Stimulated activated CD4-positive, alpha-beta T cell treated with anti-CD3 and anti-CD28 coated beads, TNF-alpha, amount 100 ng/mL, for 4 hours (primary cell): ENCODE data around the gene CD164L2.
A peak's percentile ranks its signal among the peaks of the same experiment; 100 is the strongest.
"Not testable (repeated sequence)": the region's sequence is repeated elsewhere in the genome, so short reads cannot be mapped to it uniquely, and the experiment has no call there.

Source experiments
- DNase-seq, 3 experiments: peaks; one replicate each; pipeline ENCODE4 v3.0.0-alpha.2; 2020; ENCODE audit warnings: low read depth in 3 of 3

The CD164L2 gene

DNA sequence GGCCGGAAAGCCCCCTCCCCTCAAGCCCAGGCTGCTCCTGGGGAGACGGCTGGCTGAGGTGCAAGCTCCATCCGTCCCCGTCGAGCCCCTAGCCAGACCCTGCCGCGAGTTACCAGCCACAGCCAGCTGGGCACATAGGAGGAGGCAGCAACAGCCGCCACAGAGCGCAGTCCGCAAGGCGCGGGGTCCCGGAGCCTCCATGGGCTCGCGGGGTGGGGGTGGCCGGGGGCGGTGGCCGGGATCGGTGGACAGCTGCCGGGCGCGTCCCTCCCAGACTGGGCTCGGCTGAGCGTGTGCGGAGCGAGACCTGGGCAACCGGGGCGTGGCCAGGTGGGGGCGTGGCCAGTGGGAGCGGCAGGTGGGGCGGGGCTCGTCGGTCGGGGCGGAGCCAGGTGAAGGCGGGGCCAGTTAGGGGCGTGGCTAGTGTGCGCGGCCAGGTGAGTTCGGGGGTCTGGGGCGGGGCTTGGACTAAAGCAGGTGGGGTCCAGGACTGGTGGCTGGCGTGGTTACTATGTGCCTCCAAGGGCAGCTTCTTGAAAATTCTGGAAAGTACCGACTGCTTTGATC is at the start of gene CD164L2:
TSS of gene CD164L2 (minus strand) at position 295 of the 567 bp plus-strand sequence. CDS start at position 201, 94 bp downstream.
- peak in 1 of 3 experiments; percentile 34 for DNase-seq

DNA sequence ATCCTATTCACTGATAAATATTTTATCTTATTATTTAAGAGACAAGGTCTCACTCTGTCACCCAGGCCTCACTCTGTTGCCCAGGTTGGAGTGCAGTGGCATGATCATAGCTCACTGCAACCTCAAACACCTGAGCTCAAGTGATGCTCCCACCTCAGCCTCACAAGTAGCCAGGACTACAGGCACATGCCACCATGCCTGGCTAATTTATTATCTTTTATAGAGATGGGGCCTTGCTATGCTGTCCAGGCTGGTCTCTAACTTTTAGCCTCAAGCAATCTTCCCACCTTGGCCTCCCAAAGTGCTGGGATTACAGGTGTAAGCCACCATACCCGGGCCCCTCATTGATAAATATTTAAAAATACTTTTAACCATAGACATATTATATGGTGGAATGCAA is 49.6 kb upstream of the CD164L2 start:
- DNase-seq, result not testable (repeated sequence)

DNA sequence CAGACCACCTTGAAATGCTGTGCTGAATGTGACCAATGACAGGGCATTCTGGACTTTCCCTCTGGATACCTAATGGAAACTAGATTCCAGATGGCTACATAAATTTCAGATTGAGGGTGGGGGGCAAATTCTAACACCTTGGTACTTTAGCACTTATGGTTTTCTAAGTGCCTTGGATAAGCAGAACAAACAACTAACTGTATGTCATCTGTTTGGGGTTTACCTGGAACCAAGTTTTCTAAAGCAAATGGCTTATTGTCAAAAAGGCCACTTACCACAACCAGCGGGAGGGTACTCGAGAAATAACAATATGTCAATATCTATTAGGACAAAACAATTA is 48.4 kb upstream of the CD164L2 start:
- DNase-seq, result no peak

DNA sequence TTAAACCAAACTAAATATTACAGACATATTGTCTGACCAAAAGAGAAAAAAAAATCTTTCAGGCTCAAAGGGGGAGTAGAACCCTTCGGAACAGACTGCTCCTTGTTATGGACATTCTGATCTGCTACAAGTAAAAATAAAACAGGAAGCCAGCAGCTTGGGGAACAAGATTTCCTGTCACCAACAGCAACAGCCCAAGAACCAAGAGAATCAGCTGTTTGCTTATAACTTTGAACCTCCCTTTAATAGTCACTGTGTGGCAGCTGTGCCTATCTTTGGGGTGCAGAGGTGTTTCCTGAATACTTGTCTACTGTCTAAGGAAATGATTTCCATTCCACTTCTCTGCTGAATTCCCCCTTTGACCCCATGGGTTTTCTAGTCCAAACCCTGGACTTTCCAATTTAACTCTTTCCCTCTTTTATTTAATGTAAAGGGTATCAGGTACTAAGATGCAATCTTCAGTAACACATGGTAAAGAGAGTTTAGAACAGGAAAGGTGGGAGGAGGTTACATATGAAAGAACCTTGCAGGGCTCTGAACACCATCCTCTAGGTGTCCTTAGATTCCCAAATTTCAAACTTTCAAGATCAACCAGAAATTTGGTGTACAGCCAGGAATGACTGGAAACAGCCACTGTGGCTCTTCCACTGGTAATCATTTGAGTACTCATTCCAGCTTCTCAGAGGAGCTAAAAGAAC is 47.9 kb upstream of the CD164L2 start:
- no peak for DNase-seq

DNA sequence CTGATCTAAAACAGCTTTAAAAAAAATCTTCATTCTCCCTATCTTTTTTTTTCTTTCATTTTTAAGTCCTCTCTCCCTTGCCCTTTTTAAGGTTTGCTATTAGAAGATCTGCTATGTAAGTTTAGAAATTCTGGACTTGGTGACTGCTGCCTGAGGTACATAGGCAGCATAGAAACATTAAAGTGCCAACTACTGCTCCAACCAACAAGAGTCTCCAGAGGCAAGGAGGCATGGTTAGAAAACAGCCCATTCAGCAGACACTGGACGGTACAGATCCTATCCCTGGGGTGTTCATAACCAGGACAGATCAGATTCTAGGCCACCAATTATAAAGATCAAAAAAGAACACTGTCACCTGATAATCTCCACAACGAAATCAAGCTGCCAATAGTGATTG is 45.9 kb upstream of the CD164L2 start:
- no peak for DNase-seq

DNA sequence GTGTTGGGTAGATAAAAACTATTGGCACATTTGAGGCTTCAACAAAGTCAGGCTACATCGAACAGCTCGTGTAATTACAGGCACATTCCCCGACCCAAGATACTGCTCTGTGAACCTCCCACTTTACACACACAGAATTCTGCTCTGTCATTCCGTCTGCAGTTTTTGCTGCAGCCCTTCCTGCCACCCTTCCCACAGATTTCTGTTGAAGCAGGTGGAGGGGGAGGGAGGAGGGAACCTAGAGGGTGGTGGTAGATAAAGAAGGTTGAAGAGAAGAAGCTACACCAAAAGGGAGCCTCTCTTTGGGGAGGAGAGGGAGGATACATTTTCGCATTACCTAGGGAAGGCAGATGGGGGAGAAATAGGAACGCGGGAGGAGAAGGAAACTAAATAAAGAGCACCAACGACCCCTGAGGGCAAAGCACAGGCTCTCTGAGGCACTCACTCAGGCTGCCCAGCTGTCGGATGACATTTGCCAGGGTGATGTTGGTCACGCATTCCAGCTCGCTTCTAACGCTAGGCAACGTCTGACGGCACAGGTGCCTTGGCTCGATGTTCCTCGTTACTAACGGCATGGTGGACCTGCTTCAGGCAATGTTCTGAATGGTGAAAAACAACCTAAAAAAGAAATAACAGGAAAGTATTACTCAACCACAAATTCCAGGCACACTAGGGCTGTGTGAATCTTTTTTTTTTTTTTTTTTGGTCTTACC is 45.3 kb upstream of the CD164L2 start:
- DNase-seq, result peak in 1 of 3 experiments; percentile 13

DNA sequence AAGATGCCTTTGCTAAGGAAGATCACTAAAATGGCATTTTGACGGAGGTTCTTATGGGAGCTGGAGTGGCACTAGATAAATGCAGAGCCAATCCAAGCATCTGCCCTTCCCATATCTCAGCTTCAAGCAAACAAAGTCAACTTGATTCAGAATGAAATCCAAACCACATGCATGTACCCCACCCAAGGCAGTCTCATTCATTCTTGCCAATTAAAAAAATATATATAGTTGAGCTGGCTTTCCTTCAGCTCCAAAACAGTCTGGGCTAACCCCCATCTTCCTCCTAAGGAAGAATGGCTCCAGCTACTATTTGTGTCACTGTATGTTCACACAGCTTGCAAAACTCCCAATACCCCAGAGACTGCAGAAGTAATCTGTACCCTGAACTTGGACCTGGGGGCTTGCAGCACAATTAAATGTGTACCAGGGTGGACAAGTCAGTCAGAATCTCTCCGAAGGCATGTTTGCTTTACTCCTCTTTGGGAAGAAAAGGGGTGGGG is 44.7 kb upstream of the CD164L2 start:
- DNase-seq, result no peak

DNA sequence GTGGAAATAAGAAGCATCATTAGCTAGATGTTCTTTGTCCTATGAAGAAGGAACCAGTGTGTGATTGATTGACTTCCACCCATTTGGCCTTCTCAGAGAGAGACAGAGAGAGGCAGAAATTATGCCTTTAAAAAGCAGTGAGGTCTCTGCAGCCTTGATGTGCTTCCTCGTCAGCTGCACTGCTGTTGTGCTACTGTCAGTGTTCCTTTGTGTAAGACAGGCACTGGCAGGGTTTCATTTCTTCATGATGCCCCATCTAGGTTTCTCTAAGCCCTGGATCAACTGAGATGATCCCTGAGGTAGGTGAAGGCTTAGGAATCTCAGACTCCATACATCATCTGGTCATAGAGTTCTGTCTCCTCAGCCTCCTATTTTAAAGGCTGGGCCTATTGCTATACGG is 44.2 kb upstream of the CD164L2 start:
- no peak for DNase-seq

DNA sequence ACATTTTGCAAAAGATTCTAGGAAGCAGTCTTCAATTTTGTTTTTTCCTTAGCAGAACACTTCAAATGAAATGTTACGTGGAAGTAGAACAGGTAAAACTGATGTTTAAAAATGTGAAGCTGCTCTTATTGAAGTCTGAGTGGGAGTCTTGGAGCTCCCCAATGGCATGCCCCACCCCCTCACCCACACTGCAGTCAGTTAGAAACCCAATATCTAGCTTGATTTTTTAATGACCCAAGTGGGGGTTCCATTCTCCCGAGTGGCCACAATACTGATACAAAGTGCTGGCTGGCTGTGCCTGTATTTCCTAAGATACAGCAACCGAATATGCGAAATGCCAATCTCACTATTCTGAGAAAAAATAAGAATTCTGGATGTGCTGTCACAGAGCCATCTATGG is 40.6 kb upstream of the CD164L2 start:
- DNase-seq, result no peak

DNA sequence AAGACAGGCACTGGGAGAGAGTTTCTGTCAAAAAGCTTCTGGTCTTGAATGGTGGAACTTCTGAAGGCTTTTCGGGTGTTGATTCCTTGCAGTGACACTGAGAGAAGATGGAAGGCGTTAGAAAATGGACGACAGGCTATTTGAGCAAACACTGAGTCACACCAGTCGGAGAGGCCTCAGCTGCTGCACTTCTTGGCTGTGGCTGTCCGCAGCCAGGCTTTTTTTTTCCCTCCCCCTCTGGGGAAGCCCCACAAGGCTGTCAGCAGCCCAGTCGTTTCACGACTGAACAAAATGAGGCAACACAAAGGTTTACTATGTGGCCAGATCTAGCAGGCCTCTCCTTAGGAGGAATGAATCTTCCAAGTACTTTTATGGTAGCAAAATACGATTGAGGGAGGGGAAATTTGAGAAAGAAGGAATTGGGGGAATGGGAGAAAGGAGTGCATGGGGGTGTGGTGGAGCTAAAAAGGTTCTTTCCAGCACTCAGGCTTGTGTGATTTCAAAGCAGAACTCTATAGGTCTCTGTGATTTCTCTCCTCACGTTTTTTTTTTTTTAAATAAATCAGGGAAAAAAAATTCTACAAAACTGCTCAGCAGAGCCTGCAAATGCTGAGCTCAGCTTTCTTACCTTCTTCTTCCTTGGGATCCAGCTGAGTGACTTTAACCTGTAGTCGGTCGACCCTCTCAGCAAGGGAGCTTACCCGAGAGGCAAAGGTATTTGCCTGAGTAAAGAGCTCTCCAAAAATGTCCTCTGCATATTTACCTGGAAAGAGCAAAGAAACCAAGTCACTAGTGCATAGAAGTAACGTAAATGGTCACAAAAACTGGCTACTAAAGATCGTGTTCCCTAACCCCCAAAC is 35.4 kb upstream of the CD164L2 start:
- DNase-seq, result no peak

DNA sequence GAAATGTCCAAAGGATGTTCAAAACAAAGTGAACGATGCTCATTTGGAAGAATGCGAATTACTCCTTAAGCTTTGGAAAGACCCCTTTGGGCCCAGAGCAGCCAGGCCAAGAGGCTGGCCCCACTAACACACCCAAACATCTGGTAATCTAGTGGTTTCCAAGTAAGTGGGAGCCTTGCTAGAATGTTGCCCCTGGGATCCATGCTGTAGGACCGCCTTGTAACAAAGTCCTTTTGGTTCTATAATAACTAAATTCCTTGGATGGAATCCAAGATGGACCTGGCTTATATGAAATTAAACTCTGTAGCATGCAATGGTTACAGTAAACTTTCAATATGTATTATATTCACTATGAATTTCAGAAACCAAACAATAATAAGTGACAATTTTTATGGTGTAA is 34.6 kb upstream of the CD164L2 start:
- no peak for DNase-seq

DNA sequence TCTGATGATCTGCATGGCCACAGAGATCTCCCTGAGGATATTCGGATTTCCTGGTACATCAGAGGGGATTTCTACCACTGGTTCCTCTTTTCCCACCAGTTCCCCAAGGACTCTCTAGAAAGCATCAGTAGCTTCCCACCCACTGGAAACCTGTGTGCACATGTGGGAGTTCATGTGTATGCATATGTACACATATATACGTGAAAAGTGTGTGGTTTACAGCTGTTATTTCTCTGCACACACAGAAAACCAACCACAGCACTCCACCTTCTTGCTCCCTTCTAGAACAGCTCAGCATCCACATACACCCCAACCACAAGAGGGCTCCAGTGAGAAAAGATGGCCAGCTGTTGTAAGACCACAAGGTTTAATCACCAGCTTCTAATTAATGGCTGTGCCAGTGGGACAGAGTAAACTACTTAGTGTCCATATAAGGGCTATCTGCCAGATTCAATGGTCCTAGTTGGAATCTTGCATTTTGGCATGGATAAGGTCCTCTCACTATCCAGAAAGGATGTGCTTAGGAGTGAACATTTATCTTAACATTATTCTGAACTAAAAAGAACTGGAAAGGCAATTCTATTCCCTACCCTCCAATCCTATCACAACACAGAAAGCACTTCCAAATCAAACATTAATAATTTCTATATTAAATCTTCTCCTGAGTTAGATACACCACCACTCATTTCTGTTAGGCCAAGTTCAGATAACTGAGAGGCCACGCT is 33.4 kb upstream of the CD164L2 start:
- no peak for DNase-seq

DNA sequence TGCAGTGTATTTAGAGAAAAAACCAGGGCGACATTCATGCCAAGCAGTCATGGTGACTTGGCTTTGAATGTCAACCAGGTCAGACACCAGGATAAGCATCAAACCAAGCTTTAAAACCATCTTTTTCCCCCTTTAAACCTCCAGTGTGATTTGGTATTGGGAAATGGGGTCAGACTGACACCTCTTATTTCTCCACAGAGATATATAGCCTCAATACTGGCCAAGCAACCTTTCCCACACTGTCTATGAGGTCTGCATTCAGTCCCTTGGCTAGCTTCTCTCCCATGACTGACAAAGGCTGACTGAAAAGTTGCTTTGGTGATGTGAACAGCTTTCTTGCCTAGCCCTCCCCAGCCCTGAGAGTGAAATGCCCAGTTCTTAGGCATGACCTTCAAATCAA is 31.0 kb upstream of the CD164L2 start:
- no peak for DNase-seq

DNA sequence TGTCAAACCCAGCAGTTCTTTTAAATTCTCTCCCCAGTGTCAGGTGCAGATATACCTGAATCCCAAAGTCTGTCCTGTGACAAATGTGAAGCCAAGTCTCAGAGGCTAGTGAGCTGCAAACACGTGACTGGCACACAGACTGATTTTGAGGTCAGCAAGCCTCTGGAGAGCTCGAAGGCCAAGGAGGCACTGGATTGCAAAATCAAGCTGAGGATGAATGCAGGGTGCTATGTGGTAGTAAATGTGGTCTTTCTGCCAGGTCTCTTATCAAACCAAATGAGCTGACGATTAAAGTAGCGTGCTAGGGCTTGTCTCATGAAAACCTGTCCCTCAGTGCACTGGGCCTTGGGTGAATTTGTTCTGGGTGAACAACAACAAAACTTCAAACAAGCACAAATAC is 29.9 kb upstream of the CD164L2 start:
- DNase-seq, result no peak

DNA sequence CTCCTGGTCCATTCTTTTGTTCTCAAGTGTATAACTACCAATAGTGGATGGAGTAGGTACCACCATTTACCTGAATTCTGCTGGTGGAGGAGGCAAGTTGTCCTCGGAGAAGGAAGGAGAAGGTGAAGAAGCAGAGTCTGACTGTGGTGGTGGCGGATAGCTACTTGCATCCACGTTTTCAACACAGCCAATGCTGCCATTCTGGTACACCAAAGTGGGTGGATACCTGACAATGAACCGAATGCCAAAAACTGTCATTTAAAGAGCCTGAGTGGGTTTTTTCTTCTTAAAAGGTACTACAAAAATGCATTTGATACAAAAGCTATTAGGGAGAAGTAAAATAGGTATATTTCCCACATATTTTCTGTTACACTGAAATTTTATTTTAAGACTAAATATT is 29.4 kb upstream of the CD164L2 start:
- no peak for DNase-seq

DNA sequence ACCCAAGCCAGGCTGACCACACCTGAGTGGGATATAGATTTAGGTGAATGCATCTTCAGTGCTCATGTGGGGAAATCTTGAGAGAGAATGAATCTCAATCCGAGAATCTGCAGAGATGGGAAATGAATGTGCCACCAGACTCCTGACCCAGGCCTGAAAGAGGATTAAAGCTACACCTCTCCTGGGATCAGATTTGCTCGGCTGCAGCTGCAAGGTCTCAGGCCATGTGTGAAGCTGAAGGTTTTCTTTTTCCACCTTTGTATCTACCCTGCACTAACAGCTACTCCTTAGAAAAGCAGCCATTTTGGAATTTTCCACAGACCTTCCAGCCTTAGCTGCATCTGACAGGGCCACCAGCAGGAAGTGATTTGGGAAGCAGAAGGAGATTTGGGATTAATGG is 27.6 kb upstream of the CD164L2 start:
- no peak for DNase-seq

DNA sequence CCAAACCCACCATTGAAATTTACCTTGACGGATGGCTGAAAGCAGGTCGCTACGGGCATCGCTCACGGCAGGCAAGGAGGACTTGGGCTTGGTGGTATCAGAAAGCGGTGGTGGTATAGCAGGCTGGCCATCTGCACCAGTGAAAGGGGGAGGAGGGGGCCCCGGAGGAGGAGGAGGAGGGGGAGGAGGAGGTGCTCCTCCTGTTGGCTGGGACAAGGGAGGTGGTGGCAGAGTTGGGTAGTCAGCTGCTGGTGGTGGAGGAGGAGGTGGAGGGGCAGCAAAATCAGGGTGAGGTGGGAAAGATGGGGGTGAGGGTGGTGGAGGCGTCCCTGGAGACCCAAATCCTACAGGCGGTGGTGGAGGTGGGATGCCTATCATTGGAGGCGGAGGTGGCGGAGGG is 26.5 kb upstream of the CD164L2 start:
- DNase-seq, result no peak

DNA sequence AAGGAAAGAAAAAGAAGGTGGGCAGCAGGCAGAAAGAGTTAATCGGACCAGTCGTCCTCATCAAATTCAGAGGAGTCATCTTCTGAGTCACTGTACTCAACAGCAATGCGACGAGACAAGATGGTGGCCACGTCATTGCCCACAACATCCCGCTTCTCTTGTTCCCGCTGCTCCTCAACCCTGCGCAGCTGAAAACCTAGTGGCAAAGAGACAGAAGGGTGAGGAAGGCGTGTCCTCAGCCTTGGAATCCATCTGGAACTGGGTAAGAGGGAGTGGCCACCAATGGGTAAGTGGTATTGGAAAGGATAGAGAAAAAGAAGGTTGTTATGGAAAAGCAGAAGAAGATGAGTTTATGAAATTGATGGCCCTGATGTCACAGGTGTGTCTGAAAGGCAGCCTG is 25.0 kb upstream of the CD164L2 start:
- DNase-seq, result no peak

DNA sequence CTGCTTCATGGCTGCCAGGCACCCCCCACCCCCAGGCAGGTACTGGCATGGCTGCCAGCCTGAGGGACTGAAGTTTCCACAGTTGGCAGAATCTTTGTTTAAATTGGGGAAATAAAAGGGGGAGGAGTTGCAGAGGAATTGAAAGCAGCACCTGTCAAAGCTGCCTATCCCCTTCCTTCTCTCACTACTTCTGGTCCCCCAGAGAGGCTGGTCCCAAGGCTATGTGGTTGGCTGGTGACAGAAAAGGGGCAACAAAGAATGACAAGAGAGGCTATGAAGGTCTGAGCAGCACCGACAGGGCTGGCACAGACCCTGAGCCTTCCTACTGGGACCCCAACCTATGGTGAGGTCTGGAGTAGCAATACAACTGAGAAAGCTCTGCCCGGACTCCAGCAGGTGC is 23.7 kb upstream of the CD164L2 start:
- DNase-seq, result not testable (repeated sequence)

DNA sequence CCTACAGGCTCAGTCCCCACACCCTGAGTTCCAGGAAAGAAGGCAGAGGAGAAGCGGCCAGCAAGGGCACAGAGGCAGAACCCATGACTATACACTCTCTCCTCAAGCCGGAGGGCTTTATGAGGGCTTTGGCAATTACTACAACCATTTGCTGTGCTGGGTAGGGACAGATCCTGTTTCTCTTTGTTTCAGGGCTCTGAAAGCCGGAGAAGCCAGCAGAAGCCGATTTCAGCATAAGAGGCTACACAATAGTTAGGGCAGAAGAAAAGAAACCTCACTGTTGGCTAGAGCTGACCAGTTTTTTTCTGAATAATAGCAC is 23.2 kb upstream of the CD164L2 start:
- DNase-seq, result no peak

DNA sequence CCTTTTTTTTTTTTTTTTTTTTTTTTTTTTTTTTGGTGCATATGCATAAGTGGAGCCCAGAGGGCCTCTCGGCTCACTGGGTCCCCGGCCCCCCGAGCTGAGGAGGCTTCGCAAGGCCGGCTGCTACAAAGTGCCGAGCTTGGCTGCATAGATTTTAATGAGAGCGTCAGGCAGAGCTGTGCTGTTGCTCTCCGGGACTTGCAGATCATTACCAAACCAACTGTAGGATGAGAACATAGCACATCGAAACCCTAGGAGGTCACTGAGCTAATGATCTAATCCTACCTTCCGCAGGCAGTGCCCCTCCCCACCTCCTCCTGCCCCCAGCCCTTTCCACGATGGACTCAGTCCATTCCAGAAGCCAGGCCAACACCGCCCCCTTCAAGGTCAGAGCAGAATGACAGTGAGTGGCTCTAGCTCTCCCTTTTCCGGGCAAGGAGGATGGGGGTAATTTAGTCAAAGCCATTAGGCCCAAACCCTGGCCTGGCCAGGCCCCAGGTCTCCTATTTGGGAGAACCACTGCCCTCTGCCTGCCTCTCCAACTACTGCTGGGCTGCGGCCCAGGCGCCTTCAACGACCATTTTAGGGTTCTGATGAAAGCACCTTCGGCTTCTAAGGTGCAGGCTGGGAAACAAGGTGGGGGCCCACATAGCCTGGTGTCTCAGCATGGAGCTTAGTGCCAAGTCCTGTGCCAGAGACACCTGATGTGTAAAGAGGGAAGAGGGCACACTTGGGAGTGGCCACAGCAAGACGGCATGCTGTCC is 22.6 kb upstream of the CD164L2 start:
- DNase-seq, result not testable (repeated sequence)
